22Rv1 (cell line): ENCODE measurements around the gene LRWD1.

Experiments
- CTCF ChIP-seq: fragments of 450-650 bp; IDR thresholded peaks from 2 replicates; pipeline ENCODE4 v1.5.1; 2017; ENCODE audit warnings: mild to moderate bottlenecking
- ZFX ChIP-seq: fragments of 450-650 bp; IDR thresholded peaks from 2 replicates; pipeline ENCODE4 v1.6.1; 2017; ENCODE audit warnings: antibody characterized with exemption, borderline replicate concordance

GRCh38 chr7:102466097-102466496 lies 1.3 kb downstream of the LRWD1 start:
- TF ChIP-seq ZFX (no peak), CTCF (no peak)
